Astrocyte (in vitro differentiated cells and primary cell): ENCODE data around the gene MORN5. TPM values are rescaled to one million over a fixed set of nuclear protein-coding genes. Genes with fewer than 3 reads are reported as not detected.
A peak's percentile ranks its signal among the peaks of the same experiment; 100 is the strongest.

Experiments
- DNase-seq: peaks from one replicate; pipeline ENCODE4 v3.0.0-alpha.2; 2010; ENCODE audit warnings: low read depth
- FAIRE-seq: peaks from 2 replicates; lab custom pipeline; 2011; peaks lifted over from hg19 to GRCh38; lab: Jason Lieb, UNC
- H2AFZ ChIP-seq: 2 replicates; pipeline ENCODE4 v1.6.0; 2012; ENCODE audit warnings: low read depth, low read length, inconsistent platforms
- H3K27ac ChIP-seq: 2 replicates; pipeline ENCODE4 v1.5.1; 2011; ENCODE audit warnings: low read depth, low read length, inconsistent platforms
- H3K27me3 ChIP-seq: 2 replicates; pipeline ENCODE4 v1.6.0; 2011; ENCODE audit warnings: low read length, inconsistent platforms; ENCODE audit not compliant: insufficient read depth
- H3K36me3 ChIP-seq: 2 replicates; pipeline ENCODE4 v1.5.1; 2011; ENCODE audit warnings: low read length, inconsistent platforms; ENCODE audit not compliant: insufficient read depth
- H3K4me1 ChIP-seq: 2 replicates; pipeline ENCODE4 v1.5.1; 2011; ENCODE audit warnings: low read length, inconsistent platforms; ENCODE audit not compliant: insufficient read depth
- H3K4me2 ChIP-seq: 2 replicates; pipeline ENCODE4 v1.6.0; 2012; ENCODE audit warnings: low read length, inconsistent platforms
- H3K4me3 ChIP-seq: 2 replicates; pipeline ENCODE4 v1.5.1; 2011; ENCODE audit warnings: low read depth, mild to moderate bottlenecking, low read length, inconsistent platforms; ENCODE audit not compliant: insufficient read depth
- H3K79me2 ChIP-seq: 2 replicates; pipeline ENCODE4 v1.6.0; 2012; ENCODE audit warnings: mild to moderate bottlenecking, low read length, inconsistent platforms; ENCODE audit not compliant: insufficient read depth
- H3K9ac ChIP-seq: 2 replicates; pipeline ENCODE4 v1.6.0; 2012; ENCODE audit warnings: mild to moderate bottlenecking, low read length, inconsistent platforms
- H3K9me3 ChIP-seq: 2 replicates; pipeline ENCODE4 v1.5.1; 2012; ENCODE audit warnings: low read depth, mild to moderate bottlenecking, low read length, inconsistent platforms; ENCODE audit not compliant: insufficient read depth
- H4K20me1 ChIP-seq: 2 replicates; pipeline ENCODE4 v1.6.0; 2012; ENCODE audit warnings: low read length, inconsistent platforms; ENCODE audit not compliant: insufficient read depth
- H3K27ac Mint-ChIP-seq: one replicate; pipeline ENCODE4 v1.8.0; 2021; ENCODE audit warnings: mild to moderate bottlenecking, mixed read lengths; ENCODE audit not compliant: unreplicated experiment
- H3K27me3 Mint-ChIP-seq: one replicate; pipeline ENCODE4 v1.8.0; 2021; ENCODE audit warnings: low read depth, mixed read lengths; ENCODE audit not compliant: unreplicated experiment
- H3K36me3 Mint-ChIP-seq: one replicate; pipeline ENCODE4 v1.8.0; 2021; ENCODE audit warnings: low read depth, mixed read lengths; ENCODE audit not compliant: unreplicated experiment
- H3K4me1 Mint-ChIP-seq: one replicate; pipeline ENCODE4 v1.8.0; 2021; ENCODE audit warnings: low read depth, mixed read lengths; ENCODE audit not compliant: unreplicated experiment
- H3K4me3 Mint-ChIP-seq: one replicate; pipeline ENCODE4 v1.8.0; 2021; ENCODE audit warnings: mild to moderate bottlenecking, moderate library complexity, mixed read lengths; ENCODE audit not compliant: unreplicated experiment
- H3K9me3 Mint-ChIP-seq: one replicate; pipeline ENCODE4 v1.8.0; 2021; ENCODE audit warnings: mild to moderate bottlenecking, mixed read lengths; ENCODE audit not compliant: unreplicated experiment
- CTCF ChIP-seq: IDR thresholded peaks from 2 replicates; pipeline ENCODE4 v1.5.1; 2011; ENCODE audit warnings: low read depth, mild to moderate bottlenecking, inconsistent platforms, low read length, moderate library complexity; ENCODE audit not compliant: insufficient read depth
- EZH2 ChIP-seq: IDR thresholded peaks from 2 replicates; pipeline ENCODE4 v1.6.1; 2012; ENCODE audit warnings: mild to moderate bottlenecking, low read length, inconsistent platforms; ENCODE audit not compliant: insufficient read depth
- total RNA-seq: library from RNA; stranded (reverse); gene quantifications from 2 replicates; pipeline ENCODE4 v1.2.1, GENCODE V29; 2021

MORN5 gene
- total RNA-seq, 1 donor from 2014 or later: not detected

GRCh38 chr9:122151267-122151828 lies 8.4 kb upstream of the MORN5 start:
- Histone ChIP-seq H3K4me3 (no peak overlapping the region), H4K20me1 (peaks cover 31% of the 10 kb centered on the region), H2AFZ (no peak overlapping the region), H3K36me3 (peaks cover 5% of the 10 kb centered on the region), H3K27me3 (no peaks in the 10 kb centered on the region), H3K79me2 (peaks cover 34% of the 10 kb centered on the region), H3K4me1 (no peaks in the 10 kb centered on the region), H3K27ac (no peak overlapping the region), H3K4me2 (no peak overlapping the region), H3K9me3 (no peaks in the 10 kb centered on the region), H3K9ac (no peak overlapping the region)
- Mint-ChIP-seq H3K27ac (no peak overlapping the region), H3K4me3 (no peak overlapping the region), H3K36me3 (peaks cover 6% of the 10 kb centered on the region), H3K9me3 (no peaks in the 10 kb centered on the region), H3K27me3 (no peaks in the 10 kb centered on the region), H3K4me1 (no peaks in the 10 kb centered on the region)
- DNase-seq (no peak), FAIRE-seq (no peak)
- TF ChIP-seq EZH2 (no peak), CTCF (no peak)

- Mint-ChIP-seq H3K9me3 (no peaks in the 10 kb centered on the region), H3K4me3 (no peak overlapping the region), H3K27me3 (no peaks in the 10 kb centered on the region), H3K36me3 (peaks cover 2% of the 10 kb centered on the region), H3K4me1 (peaks cover 2% of the 10 kb centered on the region), H3K27ac (no peak overlapping the region)
- Histone ChIP-seq H3K9me3 (no peaks in the 10 kb centered on the region), H3K4me3 (no peak overlapping the region), H4K20me1 (peaks cover 39% of the 10 kb centered on the region), H3K27me3 (no peaks in the 10 kb centered on the region), H2AFZ (no peak overlapping the region), H3K27ac (no peak overlapping the region), H3K4me1 (peaks cover 3% of the 10 kb centered on the region), H3K9ac (no peak overlapping the region), H3K36me3 (no peaks in the 10 kb centered on the region), H3K4me2 (no peak overlapping the region), H3K79me2 (peaks cover 50% of the 10 kb centered on the region)
- TF ChIP-seq EZH2 (no peak), CTCF (no peak)
- FAIRE-seq: no peak
- DNase-seq: no peak
These were observed 3.9 kb upstream of the MORN5 start for GRCh38 chr9:122155796-122156195.

GRCh38 chr9:122158202-122158601 lies 1.5 kb upstream of the MORN5 start:
- peaks cover 31% of the 10 kb centered on the region for H4K20me1 ChIP-seq
- Mint-ChIP-seq H3K27me3 (peaks cover 1% of the 10 kb centered on the region), H3K36me3 (no peaks in the 10 kb centered on the region), H3K27ac (no peak overlapping the region), H3K4me1 (peaks cover 2% of the 10 kb centered on the region), H3K9me3 (peaks cover 6% of the 10 kb centered on the region), H3K4me3 (peak overlapping the region; percentile 71)
- TF ChIP-seq EZH2 (no peak), CTCF (peak; percentile 64)
- H3K9me3 ChIP-seq: no peaks in the 10 kb centered on the region
- H2AFZ ChIP-seq: no peak overlapping the region
- H3K79me2 ChIP-seq: peaks cover 44% of the 10 kb centered on the region
- no peak for FAIRE-seq
- no peak overlapping the region for H3K27ac ChIP-seq
- no peak overlapping the region for H3K4me3 ChIP-seq
- peaks cover 3% of the 10 kb centered on the region for H3K4me1 ChIP-seq
- peak overlapping the region; percentile 25 for H3K4me2 ChIP-seq
- H3K27me3 ChIP-seq: no peaks in the 10 kb centered on the region
- no peaks in the 10 kb centered on the region for H3K36me3 ChIP-seq
- peak; percentile 31 for DNase-seq
- no peak overlapping the region for H3K9ac ChIP-seq
